GM12892 (cell line): ENCODE measurements around the gene CDC14A.

Experiments used
- POLR2A ChIP-seq: IDR thresholded peaks from 2 replicates; pipeline ENCODE4 v1.6.1; 2011; ENCODE audit warnings: low read depth, low read length, control low read depth
- POLR2AphosphoS5 ChIP-seq: IDR thresholded peaks from 2 replicates; pipeline ENCODE4 v1.6.1; 2011; ENCODE audit warnings: low read depth, low read length, control low read depth
- TAF1 ChIP-seq: IDR thresholded peaks from 2 replicates; pipeline ENCODE4 v1.6.1; 2011; ENCODE audit warnings: low read depth, mild to moderate bottlenecking, control low read depth, low read length, borderline replicate concordance

GRCh38 chr1:100565533-100565932 lies 213.2 kb downstream of the CDC14A start:
- no peak for TF ChIP-seq POLR2A
- no peak for TF ChIP-seq TAF1
- TF ChIP-seq POLR2AphosphoS5: no peak
